OCI-LY7 (cell line): ENCODE data around the gene PHOX2A. TPM values are rescaled to one million over a fixed set of nuclear protein-coding genes. Genes with fewer than 3 reads are reported as not detected.

ENCODE experiments used
- BruUV-seq: library from RNA; stranded (reverse); fragments of 400-500 nt; replicated peaks from 2 replicates; lab custom pipeline; 2021; lab: Mats Ljungman, UMichigan
- CTCF ChIA-PET: fragments of 300-600 bp; sonication (Branson Sonifier 250); formaldehyde crosslinking; loops from one replicate; lab custom pipeline; 2022; ENCODE audit warnings: antibody characterized with exemption; ENCODE audit not compliant: unreplicated experiment; lab: Charles Lee
- POLR2A ChIA-PET: fragments of 300-600 bp; sonication (Branson Sonifier 250); formaldehyde crosslinking; loops from one replicate; lab custom pipeline; 2022; ENCODE audit warnings: antibody characterized with exemption; lab: Charles Lee
- DNase-seq: peaks from one replicate; pipeline ENCODE4 v3.0.0-alpha.2; 2015; ENCODE audit warnings: low spot score
- H2AFZ ChIP-seq: fragments of 200-600 bp; sonication (generic), shearing (Covaris generic); 2 replicates; pipeline ENCODE4 v1.6.1; 2014; ENCODE audit warnings: mild to moderate bottlenecking, antibody characterized with exemption, low read length, moderate library complexity
- H3K27ac ChIP-seq: fragments of 200-600 bp; sonication (generic); 2 replicates; pipeline ENCODE4 v1.5.1; 2014; ENCODE audit warnings: mixed run types, low read depth, mild to moderate bottlenecking, moderate library complexity, low read length, inconsistent platforms; ENCODE audit not compliant: poor library complexity, severe bottlenecking
- H3K36me3 ChIP-seq: fragments of 200-600 bp; sonication (generic); 2 replicates; pipeline ENCODE4 v1.6.1; 2014; ENCODE audit warnings: mild to moderate bottlenecking, antibody characterized with exemption, low read length, moderate library complexity, mixed read lengths; ENCODE audit not compliant: insufficient read depth
- H3K4me1 ChIP-seq: fragments of 200-600 bp; sonication (generic); 2 replicates; pipeline ENCODE4 v1.5.1; 2014; ENCODE audit warnings: mild to moderate bottlenecking, low read length; ENCODE audit not compliant: insufficient read depth, poor library complexity, severe bottlenecking
- H3K4me2 ChIP-seq: fragments of 200-600 bp; sonication (generic); 2 replicates; pipeline ENCODE4 v1.6.1; 2014; ENCODE audit warnings: mild to moderate bottlenecking, low read length
- H3K4me3 ChIP-seq: fragments of 200-600 bp; sonication (generic); 2 replicates; pipeline ENCODE4 v1.5.1; 2014; ENCODE audit warnings: mild to moderate bottlenecking, low read depth, low read length; ENCODE audit not compliant: poor library complexity, severe bottlenecking
- H3K79me2 ChIP-seq: fragments of 200-600 bp; sonication (generic); 2 replicates; pipeline ENCODE4 v1.6.1; 2016; ENCODE audit warnings: low read depth, mild to moderate bottlenecking, low read length, moderate library complexity, mixed read lengths; ENCODE audit not compliant: insufficient read depth
- H3K9me2 ChIP-seq: fragments of 200-600 bp; sonication (generic); 2 replicates; pipeline ENCODE4 v1.6.1; 2016; ENCODE audit warnings: mild to moderate bottlenecking, low read length, mixed read lengths; ENCODE audit not compliant: insufficient read depth
- H3K9me3 ChIP-seq: fragments of 200-600 bp; sonication (generic); 2 replicates; pipeline ENCODE4 v1.6.1; 2014; ENCODE audit warnings: mild to moderate bottlenecking, mixed run types, low read length, mixed read lengths
- H4K20me1 ChIP-seq: fragments of 200-600 bp; sonication (generic); 2 replicates; pipeline ENCODE4 v1.6.1; 2014; ENCODE audit warnings: mild to moderate bottlenecking, antibody characterized with exemption, low read length, moderate library complexity, mixed read lengths; ENCODE audit not compliant: insufficient read depth
- CTCF ChIP-seq: fragments of 200-600 bp; sonication (generic); conservative IDR thresholded peaks from 2 replicates; pipeline ENCODE4 v1.5.1; 2014; ENCODE audit warnings: mild to moderate bottlenecking, antibody characterized with exemption, low read length, moderate library complexity, mixed read lengths
- EZH2phosphoT487 ChIP-seq: fragments of 200-600 bp; sonication (generic); IDR thresholded peaks from 2 replicates; pipeline ENCODE4 v1.6.1; 2018; ENCODE audit warnings: low read depth, borderline replicate concordance, mild to moderate bottlenecking, mixed run types, antibody characterized with exemption, low read length, moderate library complexity, mixed read lengths
- intact Hi-C: fragments of 100-400 bp; cut with micrococcal nuclease; formaldehyde crosslinking; loops from one replicate; pipeline ENCODE4 v1.10.0; 2022; ENCODE audit not compliant: unreplicated experiment
- total RNA-seq, 2 experiments: library from RNA; depleted of rRNA in 1 of 2; stranded (reverse); fragments of >200 nt in 1 of 2; shearing (Covaris generic) in 1 of 2; gene quantifications; 2 replicates each; pipeline ENCODE4 v1.2.3, GENCODE V29; 2014 to 2022

The PHOX2A gene
- total RNA-seq, 2 experiments from 2014 or later, result not detected

- Histone ChIP-seq H3K4me1 (peaks cover 38% of the 10 kb centered on the region), H4K20me1 (no peaks in the 10 kb centered on the region), H3K9me3 (no peaks in the 10 kb centered on the region), H3K79me2 (peaks cover 24% of the 10 kb centered on the region; the same call in 1 of the 2 replicates), H3K4me2 (peak overlapping the region; percentile 91), H3K27ac (peak overlapping the region; percentile 91), H2AFZ (peak overlapping the region; percentile 84), H3K4me3 (peak overlapping the region; percentile 77), H3K9me2 (no peaks in the 10 kb centered on the region), H3K36me3 (no peaks in the 10 kb centered on the region)
- ChIA-PET POLR2A (interaction anchor here (1.3 kb wide), 1 partner anchor 13 kb away, joined by 4 read pairs; no protein-coding TSS in a partner anchor), CTCF (interaction anchor here (0.6 kb wide), 2 partner anchors 10 to 565 kb away, joined by 3 read pairs; no protein-coding TSS in a partner anchor)
- intact Hi-C loops, result loop anchor here (5.0 kb wide), 3 partner anchors 211 to 931 kb away; partner anchors contain the start of gene CLPB
- no TSS peak for BruUV-seq
- TF ChIP-seq EZH2phosphoT487 (no peak), CTCF (no peak)
- peak; percentile 65 for DNase-seq
These were observed 23.1 kb downstream of the PHOX2A start for GRCh38 chr11:72220696-72221363.

GRCh38 chr11:72218251-72218745 lies 25.7 kb downstream of the PHOX2A start:
- no peak overlapping the region for H3K4me2 ChIP-seq
- H3K9me3 ChIP-seq, result 0 out of 2 replicates have a peak, but pooled peaks cover 6% of the 10 kb centered on the region
- peaks cover 33% of the 10 kb centered on the region for H3K4me1 ChIP-seq
- intact Hi-C loops, result no loop called here
- peaks cover 10% of the 10 kb centered on the region; the same call in 1 of the 2 replicates for H3K79me2 ChIP-seq
- BruUV-seq, result no TSS peak
- H3K4me3 ChIP-seq, result no peak overlapping the region
- no peaks in the 10 kb centered on the region for H3K9me2 ChIP-seq
- H2AFZ ChIP-seq, result no peak overlapping the region
- POLR2A ChIA-PET, result no interaction called here
- CTCF ChIA-PET, result no interaction called here
- no peaks in the 10 kb centered on the region for H3K36me3 ChIP-seq
- H3K27ac ChIP-seq, result no peak overlapping the region
- no peak for DNase-seq
- no peak for TF ChIP-seq EZH2phosphoT487
- TF ChIP-seq CTCF, result no peak
- H4K20me1 ChIP-seq, result no peaks in the 10 kb centered on the region

GRCh38 chr11:72217841-72218240 lies 26.1 kb downstream of the PHOX2A start:
- H3K27ac ChIP-seq, result no peak overlapping the region
- ChIA-PET POLR2A (no interaction called here), CTCF (no interaction called here)
- H4K20me1 ChIP-seq, result no peaks in the 10 kb centered on the region
- no TSS peak for BruUV-seq
- H3K4me2 ChIP-seq, result no peak overlapping the region
- H3K9me2 ChIP-seq, result no peaks in the 10 kb centered on the region
- no peak overlapping the region for H3K4me3 ChIP-seq
- no peaks in the 10 kb centered on the region for H3K36me3 ChIP-seq
- H3K4me1 ChIP-seq, result peaks cover 32% of the 10 kb centered on the region
- H3K9me3 ChIP-seq, result 0 out of 2 replicates have a peak, but pooled peaks cover 6% of the 10 kb centered on the region
- no peak overlapping the region for H2AFZ ChIP-seq
- intact Hi-C loops, result no loop called here
- no peak for DNase-seq
- TF ChIP-seq CTCF (no peak), EZH2phosphoT487 (no peak)
- H3K79me2 ChIP-seq, result peaks cover 10% of the 10 kb centered on the region; the same call in 1 of the 2 replicates
